OCI-M2 (cell line): Measurements from ENCODE around the gene SMIM17.
"Not testable (repeated sequence)": the region's sequence is repeated elsewhere in the genome, so short reads cannot be mapped to it uniquely, and the experiment has no call there.

Source experiments
- DNase-seq: peaks from one replicate; lab custom pipeline; 2025; ENCODE audit not compliant: unreplicated experiment; lab: John Stamatoyannopoulos, UW

The SMIM17 gene

GRCh38 chr19:56654151-56654550 is 11.2 kb downstream of the SMIM17 start:
- no peak for DNase-seq

- no peak for DNase-seq
These were observed 17.6 kb downstream of the SMIM17 start for GRCh38 chr19:56660381-56661107.

- DNase-seq, result no peak
These were observed 18.3 kb downstream of the SMIM17 start for GRCh38 chr19:56661248-56661647.

- no peak for DNase-seq
These were observed 21.1 kb downstream of the SMIM17 start for GRCh38 chr19:56663931-56664500.

GRCh38 chr19:56664511-56664910 is 21.6 kb downstream of the SMIM17 start:
- no peak for DNase-seq

- no peak for DNase-seq
These were observed 24.4 kb downstream of the SMIM17 start for GRCh38 chr19:56667311-56667870.

- no peak for DNase-seq
These were observed 25.7 kb downstream of the SMIM17 start for GRCh38 chr19:56668676-56669075.

- no peak for DNase-seq
These were observed 27.5 kb downstream of the SMIM17 start for GRCh38 chr19:56670401-56670960.

- DNase-seq, result no peak
These were observed 28.1 kb downstream of the SMIM17 start for GRCh38 chr19:56670961-56671612.

- DNase-seq, result peak; percentile 84
These were observed 28.6 kb downstream of the SMIM17 start, which contains the start of gene ZNF835 for GRCh38 chr19:56671613-56671994. TSS of gene ZNF835 (minus strand) at chr19:56671757. CDS start at chr19:56665198, 6,559 bp downstream.

GRCh38 chr19:56672610-56673009 is 29.7 kb downstream of the SMIM17 start:
- DNase-seq, result not testable (repeated sequence)

- DNase-seq, result no peak
These were observed 35.2 kb downstream of the SMIM17 start for GRCh38 chr19:56678205-56678604.

GRCh38 chr19:56681702-56682101 is 38.7 kb downstream of the SMIM17 start:
- DNase-seq, result no peak

GRCh38 chr19:56683116-56683515 is 40.2 kb downstream of the SMIM17 start:
- DNase-seq, result no peak

GRCh38 chr19:56687031-56687430 is 44.1 kb downstream of the SMIM17 start:
- DNase-seq, result no peak

GRCh38 chr19:56689198-56689597 is 46.2 kb downstream of the SMIM17 start:
- DNase-seq, result no peak

GRCh38 chr19:56690670-56691069 is 47.7 kb downstream of the SMIM17 start:
- DNase-seq, result no peak

GRCh38 chr19:56692206-56692895 is 49.4 kb downstream of the SMIM17 start:
- DNase-seq, result no peak

- DNase-seq, result no peak
These were observed 56.6 kb downstream of the SMIM17 start for GRCh38 chr19:56699552-56699951.

- DNase-seq, result no peak
These were observed 58.9 kb downstream of the SMIM17 start for GRCh38 chr19:56701895-56702294.

- DNase-seq, result no peak
These were observed 63.0 kb downstream of the SMIM17 start for GRCh38 chr19:56705939-56706338.
